ENCODE results near the gene TMCO5A.

DNA sequence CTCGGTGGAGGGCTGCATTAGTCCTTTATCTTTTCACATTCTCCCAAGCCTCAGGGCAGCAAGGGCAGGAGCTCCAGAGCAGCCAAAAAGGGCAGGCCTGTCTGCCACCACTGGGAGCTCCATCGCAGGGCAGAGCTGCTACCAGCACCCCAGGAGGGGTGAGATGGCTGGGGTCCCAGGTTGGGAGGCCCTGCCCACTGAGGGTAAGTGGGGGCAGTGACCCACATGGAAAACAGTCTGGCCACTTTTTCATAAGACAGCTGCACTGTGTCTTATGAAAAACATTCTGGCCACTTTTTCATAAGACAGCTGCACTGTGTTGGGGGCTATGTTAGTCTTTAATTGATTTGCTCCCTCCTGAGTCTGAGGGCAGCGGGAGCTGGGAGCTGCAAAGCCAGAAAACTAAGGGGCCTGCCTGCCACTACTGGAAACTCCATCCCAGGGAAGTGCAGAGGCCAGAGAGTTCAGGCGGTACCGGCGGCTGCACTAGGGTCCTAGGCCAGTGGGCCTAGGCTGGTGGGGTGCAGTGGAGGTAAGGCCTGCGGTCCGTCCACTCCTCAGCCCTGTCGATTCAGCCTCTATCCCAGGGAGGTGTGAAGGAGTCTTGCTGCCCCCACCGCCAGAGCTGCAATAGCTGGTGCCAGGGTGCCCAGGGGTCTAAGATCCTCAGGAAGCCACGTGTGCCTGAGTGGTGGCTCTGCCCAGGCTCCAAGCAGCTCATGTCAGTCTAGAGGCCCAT is 45.4 kb downstream of the TMCO5A start:
- TF ChIP-seq, protein P1, sequence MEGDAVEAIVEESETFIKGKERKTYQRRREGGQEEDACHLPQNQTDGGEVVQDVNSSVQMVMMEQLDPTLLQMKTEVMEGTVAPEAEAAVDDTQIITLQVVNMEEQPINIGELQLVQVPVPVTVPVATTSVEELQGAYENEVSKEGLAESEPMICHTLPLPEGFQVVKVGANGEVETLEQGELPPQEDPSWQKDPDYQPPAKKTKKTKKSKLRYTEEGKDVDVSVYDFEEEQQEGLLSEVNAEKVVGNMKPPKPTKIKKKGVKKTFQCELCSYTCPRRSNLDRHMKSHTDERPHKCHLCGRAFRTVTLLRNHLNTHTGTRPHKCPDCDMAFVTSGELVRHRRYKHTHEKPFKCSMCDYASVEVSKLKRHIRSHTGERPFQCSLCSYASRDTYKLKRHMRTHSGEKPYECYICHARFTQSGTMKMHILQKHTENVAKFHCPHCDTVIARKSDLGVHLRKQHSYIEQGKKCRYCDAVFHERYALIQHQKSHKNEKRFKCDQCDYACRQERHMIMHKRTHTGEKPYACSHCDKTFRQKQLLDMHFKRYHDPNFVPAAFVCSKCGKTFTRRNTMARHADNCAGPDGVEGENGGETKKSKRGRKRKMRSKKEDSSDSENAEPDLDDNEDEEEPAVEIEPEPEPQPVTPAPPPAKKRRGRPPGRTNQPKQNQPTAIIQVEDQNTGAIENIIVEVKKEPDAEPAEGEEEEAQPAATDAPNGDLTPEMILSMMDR (IDR thresholded peaks at IDR 0.05; ENCODE audit: insufficient read depth, low read length), result no peak
- TF ChIP-seq POLR2AphosphoS5 (IDR thresholded peaks at IDR 0.05; ENCODE audit: low read depth) (no peak), GABPA (IDR thresholded peaks at IDR 0.05; ENCODE audit: low read depth) (no peak), SPI1 (IDR thresholded peaks at IDR 0.05; ENCODE audit: borderline replicate concordance, low read depth) (no peak)
